ENCODE data around the gene GARS1. TPM values are rescaled to one million over a fixed set of nuclear protein-coding genes. Genes with fewer than 3 reads are reported as not detected.

The GARS1 gene
- total RNA-seq, 2 experiments from 2014 or later: 178 to 375 TPM

GRCh38 chr7:30552330-30552729 is 42.3 kb upstream of the GARS1 start:
- CTCF ChIA-PET (ENCODE audit: unreplicated experiment): no interaction called here
- H3K9me3 ChIP-seq (ENCODE audit: low read length): no peaks in the 10 kb centered on the region
- no peak overlapping the region for H3K4me3 ChIP-seq (ENCODE audit: low read depth, low read length, poor library complexity, severe bottlenecking)
- intact Hi-C loops (cut with micrococcal nuclease; ENCODE audit: unreplicated experiment): no loop called here
- BruUV-seq (replicated peaks): no TSS peak
- H3K4me1 ChIP-seq (ENCODE audit: insufficient read depth, low read length, poor library complexity, severe bottlenecking): peaks cover 10% of the 10 kb centered on the region
- no peaks in the 10 kb centered on the region for H3K9me2 ChIP-seq (ENCODE audit: insufficient read depth, low read length)
- DNase-seq (ENCODE audit: low spot score): no peak
- POLR2A ChIA-PET: interaction anchor here (0.7 to 1.3 kb wide), 3 partner anchors 9 to 53 kb away, joined by 3 to 6 read pairs (median 4); no protein-coding TSS in a partner anchor
- no peaks in the 10 kb centered on the region for H3K36me3 ChIP-seq (ENCODE audit: insufficient read depth, low read length)
- H2AFZ ChIP-seq (ENCODE audit: low read length): no peak overlapping the region
- TF ChIP-seq EZH2phosphoT487 (IDR thresholded peaks at IDR 0.05; ENCODE audit: borderline replicate concordance, low read depth, low read length) (no peak), CTCF (conservative IDR thresholded peaks at IDR 0.05; ENCODE audit: low read length) (no peak)
- no peak overlapping the region for H3K4me2 ChIP-seq (ENCODE audit: low read length)
- H3K27ac ChIP-seq (ENCODE audit: low read depth, low read length, poor library complexity, severe bottlenecking): no peak overlapping the region
- H3K79me2 ChIP-seq (ENCODE audit: insufficient read depth, low read depth, low read length): no peaks in the 10 kb centered on the region
- H4K20me1 ChIP-seq (ENCODE audit: insufficient read depth, low read length): no peaks in the 10 kb centered on the region

GRCh38 chr7:30553141-30553540 is 41.5 kb upstream of the GARS1 start:
- Histone ChIP-seq H3K9me2 (ENCODE audit: insufficient read depth, low read length) (no peaks in the 10 kb centered on the region), H3K79me2 (ENCODE audit: insufficient read depth, low read depth, low read length) (no peaks in the 10 kb centered on the region), H2AFZ (ENCODE audit: low read length) (no peak overlapping the region), H3K36me3 (ENCODE audit: insufficient read depth, low read length) (no peaks in the 10 kb centered on the region), H3K27ac (ENCODE audit: low read depth, low read length, poor library complexity, severe bottlenecking) (no peak overlapping the region), H3K9me3 (ENCODE audit: low read length) (no peaks in the 10 kb centered on the region), H4K20me1 (ENCODE audit: insufficient read depth, low read length) (no peaks in the 10 kb centered on the region), H3K4me1 (ENCODE audit: insufficient read depth, low read length, poor library complexity, severe bottlenecking) (peaks cover 7% of the 10 kb centered on the region), H3K4me3 (ENCODE audit: low read depth, low read length, poor library complexity, severe bottlenecking) (no peak overlapping the region), H3K4me2 (ENCODE audit: low read length) (no peak overlapping the region)
- ChIA-PET CTCF (ENCODE audit: unreplicated experiment) (no interaction called here), POLR2A (interaction anchor here (0.7 kb wide), 1 partner anchor 278 kb away, joined by 3 read pairs; no protein-coding TSS in a partner anchor)
- no TSS peak for BruUV-seq (replicated peaks)
- TF ChIP-seq CTCF (conservative IDR thresholded peaks at IDR 0.05; ENCODE audit: low read length) (no peak), EZH2phosphoT487 (IDR thresholded peaks at IDR 0.05; ENCODE audit: borderline replicate concordance, low read depth, low read length) (no peak)
- intact Hi-C loops (cut with micrococcal nuclease; ENCODE audit: unreplicated experiment): no loop called here
- DNase-seq (ENCODE audit: low spot score): no peak

GRCh38 chr7:30553546-30553945 is 41.1 kb upstream of the GARS1 start:
- Histone ChIP-seq H3K27ac (ENCODE audit: low read depth, low read length, poor library complexity, severe bottlenecking) (no peak overlapping the region), H3K36me3 (ENCODE audit: insufficient read depth, low read length) (no peaks in the 10 kb centered on the region), H3K4me1 (ENCODE audit: insufficient read depth, low read length, poor library complexity, severe bottlenecking) (peaks cover 7% of the 10 kb centered on the region), H2AFZ (ENCODE audit: low read length) (no peak overlapping the region), H3K4me3 (ENCODE audit: low read depth, low read length, poor library complexity, severe bottlenecking) (no peak overlapping the region), H3K9me3 (ENCODE audit: low read length) (no peaks in the 10 kb centered on the region), H3K79me2 (ENCODE audit: insufficient read depth, low read depth, low read length) (no peaks in the 10 kb centered on the region), H4K20me1 (ENCODE audit: insufficient read depth, low read length) (no peaks in the 10 kb centered on the region), H3K4me2 (ENCODE audit: low read length) (no peak overlapping the region), H3K9me2 (ENCODE audit: insufficient read depth, low read length) (no peaks in the 10 kb centered on the region)
- ChIA-PET CTCF (ENCODE audit: unreplicated experiment) (no interaction called here), POLR2A (interaction anchor here (0.7 kb wide), 1 partner anchor 279 kb away, joined by 3 read pairs; no protein-coding TSS in a partner anchor)
- DNase-seq (ENCODE audit: low spot score): no peak
- TF ChIP-seq EZH2phosphoT487 (IDR thresholded peaks at IDR 0.05; ENCODE audit: borderline replicate concordance, low read depth, low read length) (no peak), CTCF (conservative IDR thresholded peaks at IDR 0.05; ENCODE audit: low read length) (no peak)
- no TSS peak for BruUV-seq (replicated peaks)
- intact Hi-C loops (cut with micrococcal nuclease; ENCODE audit: unreplicated experiment): no loop called here
